HG02981 (cell line): Measurements from ENCODE around the gene STX1B.
"Not testable (repeated sequence)": the region's sequence is repeated elsewhere in the genome, so short reads cannot be mapped to it uniquely, and the experiment has no call there.

ENCODE experiments used
- ATAC-seq: cut with Tn5 transposase; IDR thresholded peaks from one replicate; pipeline ENCODE4 v1.9.1; 2021; ENCODE audit warnings: mild to moderate bottlenecking, moderate library complexity; ENCODE audit not compliant: unreplicated experiment

The STX1B gene

GRCh38 chr16:31016018-31016417, 5.6 kb upstream of the STX1B start:
- ATAC-seq = no peak

GRCh38 chr16:31013292-31013691, 2.9 kb upstream of the STX1B start:
- ATAC-seq = not testable (repeated sequence)

GRCh38 chr16:31011815-31012214, 1.4 kb upstream of the STX1B start:
- ATAC-seq = not testable (repeated sequence)

- ATAC-seq = no peak
These were observed 399 bp downstream of the STX1B start for GRCh38 chr16:31009894-31010584.

GRCh38 chr16:31009120-31009519, 1.3 kb downstream of the STX1B start:
- ATAC-seq = no peak

GRCh38 chr16:31008551-31008950, 1.9 kb downstream of the STX1B start:
- ATAC-seq = no peak

- ATAC-seq = no peak
These were observed 2.3 kb downstream of the STX1B start for GRCh38 chr16:31008149-31008548.

- ATAC-seq = no peak
These were observed 2.8 kb downstream of the STX1B start for GRCh38 chr16:31007684-31008083.

GRCh38 chr16:31006589-31006988, 3.8 kb downstream of the STX1B start:
- ATAC-seq = no peak

GRCh38 chr16:31006086-31006385, 4.4 kb downstream of the STX1B start:
- no peak for ATAC-seq

- ATAC-seq = no peak
These were observed 4.9 kb downstream of the STX1B start for GRCh38 chr16:31005350-31006085.

GRCh38 chr16:31004658-31005057, 5.8 kb downstream of the STX1B start:
- ATAC-seq = no peak

GRCh38 chr16:31003744-31004143, 6.7 kb downstream of the STX1B start:
- ATAC-seq = no peak

GRCh38 chr16:31002862-31003341, 7.5 kb downstream of the STX1B start:
- no peak for ATAC-seq

GRCh38 chr16:31002250-31002700, 8.2 kb downstream of the STX1B start:
- no peak for ATAC-seq

- ATAC-seq = no peak
These were observed 8.8 kb downstream of the STX1B start for GRCh38 chr16:31001507-31002249.

GRCh38 chr16:31000671-31001382, 9.6 kb downstream of the STX1B start:
- no peak for ATAC-seq

GRCh38 chr16:30998852-30999761, 11.3 kb downstream of the STX1B start:
- ATAC-seq = no peak

- no peak for ATAC-seq
These were observed 12.4 kb downstream of the STX1B start for GRCh38 chr16:30997725-30998711.
